Adrenal gland (tissue), 12 donors: ENCODE data around the gene PPFIA4. TPM values are rescaled to one million over a fixed set of nuclear protein-coding genes. Genes with fewer than 3 reads are reported as not detected.

Source experiments
- DNase-seq, 7 donors: peaks; one replicate each; pipeline ENCODE4 v3.0.0-alpha.2; 2019 to 2020
- H3K27ac ChIP-seq, 5 donors: fragments of 200-600 bp; sonication (generic) in 4 of 5; 1 replicate in 3 of 5; 2 replicates in 2 of 5; pipeline versions ENCODE4 v1.5.1 to v1.8.0; 2016 to 2020; ENCODE audit warnings: mild to moderate bottlenecking in 1 of 5
- H3K27me3 ChIP-seq: fragments of 200-600 bp; 2 replicates; pipeline ENCODE4 v1.8.0; 2021
- H3K36me3 ChIP-seq, 2 donors: fragments of 200-600 bp; replicated peaks in 1 of 2; 1 replicate in 1 of 2; 2 replicates in 1 of 2; pipeline versions ENCODE4 v1.5.1 to v1.8.0; 2018 to 2022
- H3K4me1 ChIP-seq, 2 donors: fragments of 200-600 bp; replicated peaks in 1 of 2; 1 replicate in 1 of 2; 2 replicates in 1 of 2; pipeline versions ENCODE4 v1.5.1 to v1.8.0; 2018 to 2021
- H3K4me3 ChIP-seq, 4 donors: fragments of 200-600 bp; sonication (generic) in 3 of 4; one replicate each; pipeline ENCODE4 v1.5.1; 2016 to 2018
- H3K9me3 ChIP-seq, 3 donors: fragments of 200-600 bp; sonication (generic) in 1 of 3; replicated peaks in 1 of 3; 1 replicate in 2 of 3; 2 replicates in 1 of 3; pipeline versions ENCODE4 v1.5.1 to v1.8.0; 2016 to 2021
- POLR2A ChIP-seq, 2 donors: fragments of 450-650 bp; IDR thresholded peaks; one replicate each; pipeline ENCODE4 v1.6.1; 2017; ENCODE audit warnings: antibody characterized with exemption in 2 of 2, mild to moderate bottlenecking in 2 of 2, moderate library complexity in 1 of 2
- WGBS, 4 donors: extraction: QIAGEN DNeasy Blood & Tissue Kit in 2 of 4; methylation state at CpG; one replicate each; pipeline versions ENCODE4 v1.1.5 to v1.1.7; 2013 to 2017; 5-methylcytosine and 5-hydroxymethylcytosine counted together
- intact Hi-C, 2 donors: fragments of 100-400 bp; cut with DNase I; formaldehyde crosslinking; loops; one replicate each; pipeline versions ENCODE4 v1.14.1 to v1.15.0; 2022 to 2023
- polyA plus RNA-seq, 3 donors: library from polyadenylated mRNA; stranded (reverse); fragments of 200-250 nt in 2 of 3; fragments of 350-450 nt in 1 of 3; fragmentation: Illumina TruSeq in 1 of 3; extraction: RNeasy Lipid Tissue Mini Kit (QIAGEN cat#74804) in 1 of 3; gene quantifications; one replicate each; pipeline ENCODE4 v1.2.3, GENCODE V29; 2013 to 2014
- total RNA-seq, 9 donors: library from RNA; depleted of rRNA in 4 of 9; stranded (reverse); fragments of >200 nt in 4 of 9; fragments of 120-200 nt in 1 of 9; fragmentation: NEBNext Ultra II Directional in 1 of 9; extraction: Animal tissue kit (Norgen Biotek cat#: 25700) in 1 of 9; gene quantifications; one replicate each; pipeline versions ENCODE4 v1.1.0 to v1.2.4, GENCODE V29; 2013 to 2023
- TF ChIP-seq, protein P1 (sequence below), 6 experiments: fragments of 450-650 bp in 4 of 6; fragments of 200-600 bp in 2 of 6; sonication (generic) in 1 of 6; IDR thresholded peaks; 1 replicate in 5 of 6; 2 replicates in 1 of 6; pipeline versions ENCODE4 v1.5.1 to v1.8.0; 2016 to 2021; ENCODE audit warnings: antibody characterized with exemption in 6 of 6, mild to moderate bottlenecking in 2 of 6, moderate library complexity in 1 of 6
- donor health status: healthy with polysubstance abuse.
- donor health status: Bipolar disorder and iron deficiency.
- donor health status: DM: yes; HTN: yes; CAD: no.
- donor health status: DM: no; HTN: no; CAD: no.
- donor health status: DM: no; HTN: no; CAD: no.
- donor health status: DM: yes; HTN: yes; CAD: no.

PPFIA4 gene
- total and polyA plus RNA-seq, 12 donors: 0.12 to 2.9 (median 0.48) TPM

DNA sequence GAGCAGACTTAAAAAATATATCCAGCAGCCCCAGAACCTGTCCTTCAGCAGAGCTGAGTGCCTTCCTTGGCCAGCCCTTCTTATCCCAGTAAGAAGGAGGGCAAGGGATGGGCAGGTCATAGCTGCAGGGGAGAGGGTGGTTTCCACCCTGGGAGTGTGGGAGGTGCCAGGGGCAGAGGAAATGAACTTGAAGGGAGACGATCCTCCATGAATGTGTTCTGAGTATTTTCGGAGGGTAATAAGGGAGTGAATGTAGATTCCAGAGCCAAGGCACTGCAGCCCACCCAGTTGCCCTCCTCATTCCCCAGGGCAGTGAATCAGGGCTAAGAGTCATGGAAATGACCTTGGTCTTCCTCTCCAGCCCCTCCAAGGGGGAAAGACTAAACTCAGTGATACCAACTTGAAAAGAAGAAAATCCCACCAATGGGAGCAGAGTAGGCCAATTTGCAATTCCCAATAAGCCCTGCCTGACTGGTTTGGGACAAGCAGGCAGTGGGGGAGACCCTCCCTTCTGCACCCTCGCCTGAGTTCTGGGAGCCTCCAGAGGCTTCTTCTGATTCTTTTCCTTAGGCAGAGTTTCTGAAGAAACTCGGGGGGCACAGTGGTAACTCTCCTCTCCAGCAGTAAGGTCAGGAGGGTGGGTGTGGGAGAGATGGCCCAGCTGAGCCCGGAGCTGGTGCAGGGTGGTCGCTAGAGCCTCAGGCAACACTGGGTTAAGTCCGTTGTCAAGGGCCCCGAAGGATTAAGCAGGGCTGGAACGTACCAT lies 55.4 kb downstream of the PPFIA4 start:
- 65 to 68% (median 66%) methylated on average over 8 to 9 of the region's 9 CpGs for WGBS, 4 donors
- DNase-seq: peak in 1 of 7 donors; percentile 17
- H3K4me3 ChIP-seq: no peak overlapping the region
- H3K27ac ChIP-seq: no peak overlapping the region
- no peaks in the 10 kb centered on the region for H3K27me3 ChIP-seq
- no peaks in the 10 kb centered on the region for H3K9me3 ChIP-seq
- no peaks in the 10 kb centered on the region for H3K36me3 ChIP-seq
- H3K4me1 ChIP-seq: no peaks in the 10 kb centered on the region
- intact Hi-C loops: no loop called here
- TF ChIP-seq, protein P1, sequence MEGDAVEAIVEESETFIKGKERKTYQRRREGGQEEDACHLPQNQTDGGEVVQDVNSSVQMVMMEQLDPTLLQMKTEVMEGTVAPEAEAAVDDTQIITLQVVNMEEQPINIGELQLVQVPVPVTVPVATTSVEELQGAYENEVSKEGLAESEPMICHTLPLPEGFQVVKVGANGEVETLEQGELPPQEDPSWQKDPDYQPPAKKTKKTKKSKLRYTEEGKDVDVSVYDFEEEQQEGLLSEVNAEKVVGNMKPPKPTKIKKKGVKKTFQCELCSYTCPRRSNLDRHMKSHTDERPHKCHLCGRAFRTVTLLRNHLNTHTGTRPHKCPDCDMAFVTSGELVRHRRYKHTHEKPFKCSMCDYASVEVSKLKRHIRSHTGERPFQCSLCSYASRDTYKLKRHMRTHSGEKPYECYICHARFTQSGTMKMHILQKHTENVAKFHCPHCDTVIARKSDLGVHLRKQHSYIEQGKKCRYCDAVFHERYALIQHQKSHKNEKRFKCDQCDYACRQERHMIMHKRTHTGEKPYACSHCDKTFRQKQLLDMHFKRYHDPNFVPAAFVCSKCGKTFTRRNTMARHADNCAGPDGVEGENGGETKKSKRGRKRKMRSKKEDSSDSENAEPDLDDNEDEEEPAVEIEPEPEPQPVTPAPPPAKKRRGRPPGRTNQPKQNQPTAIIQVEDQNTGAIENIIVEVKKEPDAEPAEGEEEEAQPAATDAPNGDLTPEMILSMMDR (IDR thresholded peaks at IDR 0.05): no peak
- no peak for TF ChIP-seq POLR2A (IDR thresholded peaks at IDR 0.05)

- no peak for DNase-seq
- H3K4me3 ChIP-seq: no peak overlapping the region
- intact Hi-C loops: no loop called here
- WGBS, 4 donors: 56 to 80% (median 69%) methylated on average over 3 of the region's 3 CpGs
- H3K36me3 ChIP-seq: no peaks in the 10 kb centered on the region
- H3K4me1 ChIP-seq: no peaks in the 10 kb centered on the region
- no peaks in the 10 kb centered on the region for H3K9me3 ChIP-seq
- TF ChIP-seq POLR2A (IDR thresholded peaks at IDR 0.05): no peak
- TF ChIP-seq, protein P1 (IDR thresholded peaks at IDR 0.05): no peak
- H3K27me3 ChIP-seq: no peaks in the 10 kb centered on the region
- H3K27ac ChIP-seq: no peak overlapping the region
These were observed 55.9 kb downstream of the PPFIA4 start for GRCh38 chr1:203082231-203082505.

DNA sequence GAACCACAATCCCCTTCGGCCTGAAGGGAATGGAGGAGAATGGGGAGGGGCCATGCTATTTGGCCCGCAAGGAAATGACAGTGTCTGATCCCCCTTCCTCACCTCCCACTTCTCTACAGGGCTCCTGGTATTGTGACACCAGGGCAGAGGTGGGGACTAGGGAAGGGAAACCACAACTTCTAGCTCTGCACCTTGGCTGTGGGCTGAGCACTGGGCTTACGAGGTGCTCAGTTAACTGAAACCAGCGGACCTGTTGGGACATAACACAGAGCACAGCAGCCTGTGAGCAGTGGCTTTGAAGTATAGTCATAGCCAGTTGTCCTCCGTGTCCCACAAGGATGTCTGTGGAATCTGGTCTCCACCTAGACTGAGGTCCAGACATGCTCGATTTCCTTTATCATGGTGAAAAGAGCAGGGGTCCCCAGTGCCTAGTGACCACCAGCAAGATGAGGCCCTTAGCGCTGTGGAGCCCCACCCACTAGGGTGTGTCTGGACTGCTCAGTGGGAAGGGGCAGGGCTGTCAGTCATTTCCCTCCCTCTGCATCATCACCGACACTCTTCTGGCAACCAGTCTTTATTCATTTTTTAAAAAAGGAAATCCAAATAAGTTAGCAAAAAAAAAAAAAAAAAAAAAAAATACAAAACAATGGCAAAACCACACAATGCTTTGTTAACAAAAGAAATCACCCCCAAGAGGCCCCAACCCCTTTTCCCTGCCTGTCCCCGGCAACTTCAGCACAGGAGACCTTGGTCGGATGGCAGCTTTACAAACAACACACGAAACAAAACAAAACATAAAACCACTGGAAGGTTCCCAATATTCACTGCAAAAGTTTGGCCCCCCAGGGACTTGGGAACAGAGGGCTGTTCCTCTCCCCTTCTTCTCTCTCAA lies 56.5 kb downstream of the PPFIA4 start:
- Histone ChIP-seq H3K27me3 (no peaks in the 10 kb centered on the region), H3K4me3 (no peak overlapping the region), H3K4me1 (no peaks in the 10 kb centered on the region), H3K9me3 (no peaks in the 10 kb centered on the region), H3K36me3 (no peaks in the 10 kb centered on the region), H3K27ac (no peak overlapping the region)
- TF ChIP-seq POLR2A (IDR thresholded peaks at IDR 0.05): no peak
- TF ChIP-seq, protein P1 (IDR thresholded peaks at IDR 0.05): no peak
- intact Hi-C loops: no loop called here
- DNase-seq: peak in 2 of 7 donors; percentile 4 to 35
- WGBS, 4 donors: 55 to 78% (median 69%) methylated on average over 10 to 11 of the region's 11 CpGs

- Histone ChIP-seq H3K4me3 (no peak overlapping the region), H3K27ac (no peak overlapping the region), H3K36me3 (no peaks in the 10 kb centered on the region), H3K9me3 (no peaks in the 10 kb centered on the region), H3K27me3 (no peaks in the 10 kb centered on the region), H3K4me1 (no peaks in the 10 kb centered on the region)
- intact Hi-C loops: no loop called here
- TF ChIP-seq, protein P1 (IDR thresholded peaks at IDR 0.05): no peak
- TF ChIP-seq POLR2A (IDR thresholded peaks at IDR 0.05): no peak
- 79 to 96% (median 84%) methylated on average over 4 to 11 of the region's 11 CpGs for WGBS, 4 donors
- DNase-seq: peak in 2 of 7 donors; percentile 11 to 33
These were observed 57.2 kb downstream of the PPFIA4 start for GRCh38 chr1:203083463-203083921.
